Activated naive CD4-positive, alpha-beta T cell treated with anti-CD3 and anti-CD28 coated beads, Interleukin-2, amount 50 U/mL, for 16 hours (primary cell): Measurements from ENCODE around the gene MBD6.

Experiments
- DNase-seq: peaks from one replicate; pipeline ENCODE4 v3.0.0-alpha.2; 2020

Gene MBD6, protein sequence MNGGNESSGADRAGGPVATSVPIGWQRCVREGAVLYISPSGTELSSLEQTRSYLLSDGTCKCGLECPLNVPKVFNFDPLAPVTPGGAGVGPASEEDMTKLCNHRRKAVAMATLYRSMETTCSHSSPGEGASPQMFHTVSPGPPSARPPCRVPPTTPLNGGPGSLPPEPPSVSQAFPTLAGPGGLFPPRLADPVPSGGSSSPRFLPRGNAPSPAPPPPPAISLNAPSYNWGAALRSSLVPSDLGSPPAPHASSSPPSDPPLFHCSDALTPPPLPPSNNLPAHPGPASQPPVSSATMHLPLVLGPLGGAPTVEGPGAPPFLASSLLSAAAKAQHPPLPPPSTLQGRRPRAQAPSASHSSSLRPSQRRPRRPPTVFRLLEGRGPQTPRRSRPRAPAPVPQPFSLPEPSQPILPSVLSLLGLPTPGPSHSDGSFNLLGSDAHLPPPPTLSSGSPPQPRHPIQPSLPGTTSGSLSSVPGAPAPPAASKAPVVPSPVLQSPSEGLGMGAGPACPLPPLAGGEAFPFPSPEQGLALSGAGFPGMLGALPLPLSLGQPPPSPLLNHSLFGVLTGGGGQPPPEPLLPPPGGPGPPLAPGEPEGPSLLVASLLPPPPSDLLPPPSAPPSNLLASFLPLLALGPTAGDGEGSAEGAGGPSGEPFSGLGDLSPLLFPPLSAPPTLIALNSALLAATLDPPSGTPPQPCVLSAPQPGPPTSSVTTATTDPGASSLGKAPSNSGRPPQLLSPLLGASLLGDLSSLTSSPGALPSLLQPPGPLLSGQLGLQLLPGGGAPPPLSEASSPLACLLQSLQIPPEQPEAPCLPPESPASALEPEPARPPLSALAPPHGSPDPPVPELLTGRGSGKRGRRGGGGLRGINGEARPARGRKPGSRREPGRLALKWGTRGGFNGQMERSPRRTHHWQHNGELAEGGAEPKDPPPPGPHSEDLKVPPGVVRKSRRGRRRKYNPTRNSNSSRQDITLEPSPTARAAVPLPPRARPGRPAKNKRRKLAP

DNA sequence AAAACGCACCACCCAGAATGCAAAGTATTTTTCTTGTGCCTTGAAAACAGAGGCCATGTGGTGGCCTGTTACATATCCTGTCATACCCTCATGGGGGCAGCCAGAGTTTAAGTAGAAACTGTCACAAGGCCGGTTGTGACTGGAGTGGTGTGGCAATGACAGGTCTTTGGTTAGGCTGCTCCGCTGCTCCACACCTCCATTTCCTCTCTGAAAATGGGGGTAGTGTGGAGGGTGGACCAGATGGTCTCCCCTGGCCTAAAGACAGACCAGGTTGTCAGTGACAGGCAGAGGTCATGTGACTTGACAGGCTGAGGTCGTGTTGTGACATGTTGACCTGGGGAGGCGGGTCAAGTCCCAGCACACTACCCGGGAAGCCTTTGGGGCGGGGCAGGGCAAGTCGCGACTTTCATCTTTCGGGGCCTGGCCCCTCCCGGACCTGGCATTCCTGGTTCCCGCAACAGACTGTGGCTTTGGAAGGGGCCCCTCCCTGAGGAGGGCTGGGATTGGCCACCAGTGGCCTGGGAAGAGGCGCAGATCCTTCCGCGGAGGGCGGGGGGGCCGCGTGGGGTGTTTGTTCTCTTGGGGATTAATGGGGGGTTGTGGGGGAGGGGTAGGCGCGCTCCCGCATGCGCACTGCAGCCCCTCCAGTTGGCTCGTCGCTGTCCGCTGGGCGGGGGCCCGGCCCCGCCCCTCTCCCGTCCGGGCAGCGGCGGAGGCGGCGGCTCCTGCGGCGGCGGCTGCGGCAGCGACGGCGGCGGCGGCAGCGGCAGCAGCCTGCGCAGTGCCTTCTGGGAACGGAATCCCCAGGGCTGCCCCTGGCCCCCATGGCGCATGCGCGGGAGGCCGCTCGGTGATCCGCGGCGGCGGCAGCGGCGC lies at the start of gene MBD6:
Gene MBD6 (plus strand): TSS at position 814 of the 876 bp plus-strand sequence. CDS start 1,480 bp downstream, outside the sequence.
- peak; percentile 90 for DNase-seq

DNA sequence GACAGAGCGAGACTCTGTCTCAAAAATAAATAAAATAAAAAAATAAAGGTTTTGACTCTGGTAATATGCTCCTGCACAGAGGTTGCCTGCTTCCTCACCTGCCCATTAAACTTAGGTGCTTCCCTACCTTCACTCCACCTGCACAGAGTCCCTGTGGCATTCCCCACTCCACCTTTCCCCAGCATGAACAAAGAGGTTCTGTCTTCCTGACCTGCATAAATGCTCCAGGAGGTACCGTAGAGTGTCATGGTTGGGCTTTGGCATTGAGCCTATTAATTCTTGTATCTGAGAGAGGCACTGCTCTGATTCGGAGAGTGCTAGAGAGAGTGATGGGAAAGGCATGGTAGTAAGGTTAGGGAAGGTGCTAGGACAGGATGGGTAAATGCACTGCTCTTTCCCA lies 49.2 kb upstream of the MBD6 start:
- no peak for DNase-seq

DNA sequence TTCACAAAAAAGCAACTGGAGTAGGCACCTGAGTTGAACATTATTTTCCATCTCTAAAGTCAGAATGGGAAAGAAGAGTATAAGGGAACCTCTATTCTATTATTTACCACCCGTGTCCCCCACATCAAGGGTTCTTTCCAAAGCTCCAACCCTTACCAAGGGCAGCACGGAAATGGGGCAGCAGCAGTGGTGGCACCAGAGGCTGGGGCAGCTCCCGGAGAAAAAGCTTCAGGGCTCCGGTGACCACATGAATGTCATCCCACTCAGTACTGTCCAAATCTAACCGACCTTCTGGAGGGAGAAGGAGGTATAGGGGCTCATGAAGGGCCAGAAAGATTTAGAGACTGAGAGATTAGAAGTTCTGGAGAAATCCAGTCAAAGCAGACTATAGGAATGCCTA lies 48.7 kb upstream of the MBD6 start:
- DNase-seq: no peak

DNA sequence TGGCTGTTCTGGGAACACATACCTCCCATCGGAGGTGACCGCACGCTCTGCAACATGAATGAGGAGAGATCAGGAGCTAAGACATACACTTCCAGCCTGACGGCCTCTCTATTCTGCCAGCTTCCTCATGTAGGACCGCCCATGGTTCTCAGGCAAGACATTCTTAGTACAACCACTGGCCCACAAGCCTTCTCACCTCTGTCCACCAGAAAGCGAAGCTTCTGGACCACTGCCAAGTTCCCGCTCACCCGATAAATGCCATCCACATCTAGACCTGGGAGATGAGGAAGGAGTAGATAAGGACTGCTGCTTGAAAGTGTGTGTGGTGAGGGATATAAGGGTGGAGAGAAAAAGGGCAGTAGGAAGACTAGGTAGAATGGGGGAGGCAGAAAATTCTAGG lies 48.2 kb upstream of the MBD6 start:
- no peak for DNase-seq

DNA sequence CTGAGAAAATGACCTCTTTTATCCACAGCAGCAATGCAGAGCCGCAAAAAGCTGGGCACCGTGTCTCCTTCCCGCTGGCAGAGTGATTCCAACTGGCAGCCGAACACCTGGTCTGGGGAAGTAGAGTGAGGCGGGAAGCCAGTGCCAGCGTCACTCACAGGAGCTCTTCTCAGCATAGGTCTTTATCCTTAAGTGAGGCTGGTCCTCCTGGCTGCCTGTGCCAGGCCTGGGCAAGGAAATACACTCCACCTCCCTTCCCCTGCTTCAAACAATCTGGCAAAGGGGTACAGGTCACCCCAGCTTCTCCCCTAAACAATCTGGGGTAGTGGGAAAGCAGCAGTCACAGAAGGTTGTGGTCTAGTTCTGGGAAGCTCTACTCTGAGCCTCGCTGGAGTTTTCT lies 47.8 kb upstream of the MBD6 start:
- DNase-seq: no peak

DNA sequence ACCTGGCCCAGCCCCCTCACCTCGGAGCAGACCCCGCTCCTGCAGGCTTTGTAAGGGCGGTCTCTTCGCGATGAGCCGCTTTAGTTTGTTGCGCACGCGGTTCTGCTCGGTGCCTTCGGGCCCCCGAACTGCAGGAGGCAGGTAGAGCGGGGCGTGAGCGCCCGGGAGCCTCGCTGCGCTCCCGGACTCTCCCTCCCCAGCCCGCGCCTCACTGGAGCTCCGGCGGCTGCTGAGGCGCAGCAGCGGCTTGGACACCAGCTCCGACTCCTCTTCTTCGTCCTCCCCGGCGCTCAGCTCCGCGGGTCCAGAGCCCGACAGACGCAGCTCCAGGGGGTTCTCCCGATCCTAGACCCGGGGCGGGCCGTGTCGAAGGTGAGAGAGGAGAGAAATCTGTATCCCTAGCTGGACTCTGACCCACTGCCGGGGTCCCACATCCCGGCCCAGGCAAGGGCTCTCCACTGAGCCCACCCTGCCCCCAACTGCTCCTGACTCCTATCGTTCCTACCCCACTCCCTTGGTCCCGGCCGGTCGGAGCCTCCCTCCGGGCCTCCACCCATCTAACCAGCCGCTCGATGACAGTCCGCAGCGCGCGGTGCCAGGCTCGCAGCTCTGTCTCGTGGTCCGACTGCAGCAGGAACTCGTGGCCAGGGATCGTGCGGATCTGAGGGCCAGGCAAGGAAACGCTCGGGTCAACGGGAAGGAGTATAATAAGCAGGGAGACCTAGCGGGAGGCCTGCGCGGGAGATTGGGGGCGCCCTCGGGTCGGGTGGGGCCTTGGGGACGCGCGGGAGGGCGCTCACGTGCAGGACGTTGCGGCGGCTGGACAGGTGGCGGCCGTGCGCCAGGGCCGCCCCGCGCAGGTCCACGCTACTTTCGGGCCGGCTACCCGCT lies 47.1 kb upstream of the MBD6 start:
- no peak for DNase-seq

DNA sequence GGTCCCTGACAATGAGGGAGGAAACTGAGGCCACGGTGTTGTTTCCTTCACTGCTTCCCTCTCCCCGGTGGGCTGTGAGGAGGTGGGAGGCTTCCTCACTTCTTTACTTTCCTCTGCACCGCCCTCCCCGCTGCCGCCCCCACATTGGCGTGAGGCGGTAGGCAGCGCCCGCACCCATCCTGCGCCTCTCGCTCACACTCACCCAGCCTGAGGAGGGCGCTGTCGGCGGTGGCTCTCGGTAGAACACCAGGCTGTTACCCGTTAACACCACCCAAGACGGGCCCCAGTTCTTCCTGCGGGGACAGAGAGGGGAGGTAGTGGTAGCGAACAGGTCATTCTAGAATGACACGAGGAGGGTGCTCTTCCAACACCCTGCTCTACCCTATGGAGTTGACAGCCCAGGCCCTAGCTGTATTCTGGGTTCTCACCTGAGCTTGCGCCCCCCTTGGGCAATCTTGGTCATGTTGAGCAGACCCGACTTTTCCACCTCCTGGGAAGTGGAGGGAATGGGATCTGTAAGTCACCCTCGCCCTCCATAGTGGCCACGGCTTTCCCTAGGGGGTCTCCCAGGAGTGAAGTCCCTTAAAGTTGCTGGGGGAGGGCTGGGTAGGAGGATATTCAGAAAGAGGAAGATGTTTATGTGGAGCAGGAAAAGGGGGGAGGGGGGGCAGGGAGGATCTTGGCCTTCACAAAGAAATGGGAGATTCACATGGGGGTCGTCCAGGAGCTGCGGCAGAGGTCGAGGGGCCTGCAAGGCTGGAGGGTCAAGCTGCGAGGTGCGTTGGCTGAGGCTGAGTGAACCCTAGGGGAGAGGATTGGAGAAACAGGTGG lies 46.2 kb upstream of the MBD6 start:
- DNase-seq: peak; percentile 82

DNA sequence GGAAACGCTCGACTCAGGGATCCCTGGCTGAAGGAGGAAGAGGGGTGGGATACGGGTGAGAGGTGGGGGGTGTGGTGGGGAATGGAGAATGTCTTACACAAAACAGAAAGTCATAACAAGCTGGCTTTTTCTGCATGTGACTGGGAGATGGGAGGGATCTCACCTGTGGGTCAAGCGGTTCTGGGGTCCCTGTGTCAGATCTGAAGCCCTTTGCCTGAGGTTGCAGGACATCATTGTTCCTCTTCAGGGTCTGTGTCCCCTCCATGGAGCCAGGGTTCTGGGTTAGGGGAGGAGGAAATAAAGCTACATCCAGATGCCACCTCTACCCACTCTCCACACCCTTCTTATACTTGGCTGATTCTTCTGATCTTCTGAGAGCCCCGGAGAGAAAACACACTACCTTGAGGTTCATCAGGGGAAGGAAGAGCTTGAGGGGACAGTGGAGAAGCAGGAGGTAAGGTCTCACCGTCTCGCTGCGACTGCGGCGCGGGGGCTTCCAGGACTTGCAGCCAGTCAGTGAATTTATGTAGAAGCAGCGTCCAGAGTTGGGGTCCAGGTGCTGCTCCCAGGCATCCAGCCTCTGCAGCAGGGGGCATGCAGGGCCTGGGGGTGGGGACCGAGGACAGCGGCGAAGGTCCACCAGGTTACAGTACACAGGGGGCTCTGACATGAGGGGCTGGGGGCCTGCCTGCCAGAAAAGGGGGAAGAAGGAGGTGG lies 45.5 kb upstream of the MBD6 start:
- DNase-seq: no peak

DNA sequence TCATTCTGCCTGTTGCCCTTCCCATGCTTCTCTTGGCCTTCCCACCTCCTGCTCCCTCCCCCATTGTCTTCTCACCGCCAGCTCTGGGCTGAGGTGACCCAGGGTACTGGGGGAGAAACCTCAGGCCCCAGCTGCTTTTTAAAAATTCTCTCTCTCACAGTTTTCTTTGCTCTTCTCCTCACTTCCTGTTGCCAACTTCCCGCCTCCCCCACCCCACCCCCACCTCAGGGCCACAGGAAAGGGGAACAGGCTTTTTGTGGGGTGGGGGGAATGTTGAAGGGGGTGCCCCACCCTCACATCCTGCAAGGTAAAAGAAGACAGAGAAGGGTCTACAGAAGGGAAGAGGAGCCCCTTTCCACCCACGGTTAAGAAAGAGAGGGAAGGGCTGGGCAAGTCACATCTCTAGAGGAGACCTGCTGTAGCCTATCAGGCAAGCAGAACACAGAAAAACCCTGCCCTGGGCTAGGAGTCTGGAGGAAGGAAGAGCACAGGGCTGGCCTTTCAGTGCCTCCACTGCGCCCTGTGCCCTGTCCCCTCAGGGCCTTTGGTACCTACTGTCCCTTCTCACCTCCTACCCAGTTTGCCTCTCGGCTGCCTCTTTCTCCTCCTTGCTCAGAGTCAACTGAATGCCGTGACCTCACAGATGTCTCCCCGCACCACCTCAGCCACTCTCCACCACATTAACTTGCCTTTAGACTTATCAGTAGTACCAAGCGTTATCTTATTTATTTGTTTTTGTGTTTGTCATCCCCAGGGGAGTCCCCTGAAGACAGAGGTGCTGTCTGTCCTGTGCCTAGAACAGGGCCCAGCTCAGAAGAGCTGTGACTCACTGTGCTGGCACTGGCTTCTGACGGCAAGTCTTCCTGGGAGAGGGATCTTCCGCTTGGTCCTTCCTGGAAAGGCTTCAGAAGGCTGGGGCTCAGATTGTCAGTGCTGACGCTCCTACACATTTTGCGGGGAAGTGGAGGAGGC lies 44.6 kb upstream of the MBD6 start:
- DNase-seq: peak; percentile 34

DNA sequence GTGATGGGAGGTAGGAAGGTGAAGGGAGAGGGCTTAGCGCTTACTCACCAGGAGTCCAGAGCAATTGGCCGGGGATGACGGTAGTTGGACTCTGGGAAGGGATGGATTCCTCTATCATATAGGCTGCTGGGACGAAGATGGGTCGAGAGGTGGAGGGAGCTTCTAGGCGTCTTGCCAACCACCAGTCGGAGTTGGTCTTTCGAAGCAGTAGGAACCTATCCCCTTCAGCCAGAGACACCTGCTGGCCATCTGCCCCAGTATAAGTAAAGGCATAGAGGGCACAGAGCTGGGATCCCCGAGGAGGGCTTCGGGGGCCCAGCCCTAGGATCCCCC lies 43.6 kb upstream of the MBD6 start:
- no peak for DNase-seq

DNA sequence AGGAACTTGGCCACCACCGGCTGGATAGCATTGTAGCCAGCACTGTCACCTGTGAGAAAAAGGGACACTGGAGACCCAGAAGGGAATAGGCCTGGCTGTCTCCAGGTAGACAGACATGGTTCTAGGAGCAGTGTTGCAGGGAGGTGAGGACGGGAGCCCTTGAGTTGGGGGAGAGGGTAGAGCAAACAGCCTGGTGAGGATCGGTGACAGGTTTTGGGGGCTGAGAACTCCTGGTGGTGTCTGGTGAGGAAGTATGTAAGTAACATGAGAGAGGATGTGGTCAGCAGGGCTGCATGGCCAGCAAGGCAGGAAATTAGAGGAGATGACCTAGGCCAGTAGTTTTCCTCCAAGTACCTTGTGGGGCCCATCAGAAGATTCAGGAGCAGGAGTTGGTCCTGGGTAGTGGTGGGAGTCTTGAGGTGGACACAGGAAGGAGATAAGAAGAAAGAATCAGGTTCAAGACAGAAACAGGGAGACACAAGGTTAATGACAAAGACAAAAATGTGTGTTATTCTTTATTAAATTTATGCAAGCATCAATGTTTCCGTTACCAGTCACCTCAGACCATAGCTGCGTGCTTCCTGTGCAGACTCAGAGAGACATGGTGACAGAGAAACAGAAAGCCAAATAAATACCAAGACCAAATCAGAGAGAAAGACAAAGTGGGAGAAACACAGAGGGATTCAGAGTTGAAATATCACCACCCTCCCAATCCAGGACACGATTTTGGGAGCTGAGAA lies 43.1 kb upstream of the MBD6 start, which contains the start of gene ARHGAP9:
Gene ARHGAP9 (minus strand): TSS at position 491 of the 740 bp plus-strand sequence. CDS start 460 bp downstream, at position 31.
- DNase-seq: peak; percentile 54

DNA sequence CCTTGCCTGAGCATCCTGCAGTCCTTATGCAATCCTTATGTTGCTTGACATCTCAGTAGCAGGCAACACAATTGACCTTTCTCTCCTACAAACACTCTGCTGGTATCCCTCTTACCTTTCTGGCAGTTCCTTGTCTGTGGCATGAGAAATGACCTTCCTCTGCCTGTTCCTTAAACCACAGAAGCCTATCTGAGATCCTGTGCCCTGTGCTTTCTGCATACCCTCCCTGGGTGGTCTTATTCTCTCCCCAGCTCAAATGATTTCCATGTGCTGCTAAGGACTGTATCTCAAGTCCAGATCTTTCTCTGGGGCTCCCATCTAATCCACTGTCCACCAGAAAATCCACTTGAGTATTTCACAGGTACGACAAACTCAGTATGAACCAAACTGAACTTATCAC lies 41.0 kb upstream of the MBD6 start:
- no peak for DNase-seq

DNA sequence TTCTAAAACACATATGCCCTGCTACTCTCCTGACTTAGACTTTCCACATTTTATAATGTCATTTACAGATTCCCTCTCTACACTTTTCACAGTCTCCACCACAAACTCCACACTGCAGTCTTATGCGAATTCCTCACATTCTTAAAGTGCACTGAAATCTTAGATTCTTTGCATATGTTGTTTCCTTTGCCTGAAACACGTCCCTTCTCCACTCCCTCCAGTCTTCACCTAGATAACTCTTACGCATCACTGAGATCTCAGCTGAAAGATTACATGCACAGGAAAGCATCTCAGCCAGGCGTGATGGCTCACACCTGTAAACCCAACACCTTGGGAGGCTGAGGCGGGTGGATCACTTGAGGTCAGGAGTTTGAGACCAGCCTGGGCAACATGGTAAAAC lies 39.2 kb upstream of the MBD6 start:
- DNase-seq: no peak

DNA sequence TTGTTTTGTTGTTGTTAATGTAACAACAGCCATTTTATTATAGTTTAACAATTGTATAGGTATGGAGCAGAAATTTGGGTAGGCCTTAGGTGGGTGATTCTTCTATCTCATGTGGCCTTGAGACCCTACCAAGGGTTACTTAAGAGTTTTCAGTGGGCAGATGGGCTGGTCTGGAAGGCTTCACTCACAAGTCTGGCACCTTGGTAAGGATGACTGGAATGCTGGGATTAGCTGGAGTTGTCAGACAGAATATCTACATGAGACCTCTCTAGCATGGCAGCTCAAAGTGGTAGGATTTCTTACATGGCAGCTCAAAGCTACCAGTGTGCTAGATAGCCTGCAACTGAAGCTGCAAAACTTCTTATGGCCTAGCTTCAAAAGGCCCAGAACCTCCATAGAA lies 36.9 kb upstream of the MBD6 start:
- DNase-seq: no peak

DNA sequence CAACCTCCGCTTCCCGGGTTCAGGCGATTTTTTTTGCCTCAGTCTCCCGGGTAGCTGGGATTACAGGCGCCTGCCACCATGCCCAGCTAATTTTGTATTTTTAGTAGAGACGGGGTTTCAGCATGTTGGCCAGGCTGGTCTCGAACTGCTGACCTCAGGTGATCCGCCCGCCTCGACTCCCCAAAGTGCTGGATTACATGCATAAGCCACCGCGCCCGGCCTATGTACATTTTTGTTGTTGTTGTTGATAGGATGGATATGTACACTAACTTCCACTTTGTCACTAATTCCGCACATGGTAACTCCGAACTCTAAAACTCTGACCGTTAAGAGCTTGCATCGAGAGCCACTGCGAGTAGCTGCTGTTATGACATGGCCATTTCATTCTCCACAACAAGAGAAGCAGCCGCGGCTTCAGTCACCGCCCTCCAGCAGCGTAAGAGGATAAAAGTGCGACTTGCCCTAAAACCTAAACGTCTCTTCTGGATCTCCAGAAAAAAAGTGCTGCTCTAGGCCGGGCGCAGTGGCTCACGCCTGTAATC lies 35.5 kb upstream of the MBD6 start:
- no peak for DNase-seq

DNA sequence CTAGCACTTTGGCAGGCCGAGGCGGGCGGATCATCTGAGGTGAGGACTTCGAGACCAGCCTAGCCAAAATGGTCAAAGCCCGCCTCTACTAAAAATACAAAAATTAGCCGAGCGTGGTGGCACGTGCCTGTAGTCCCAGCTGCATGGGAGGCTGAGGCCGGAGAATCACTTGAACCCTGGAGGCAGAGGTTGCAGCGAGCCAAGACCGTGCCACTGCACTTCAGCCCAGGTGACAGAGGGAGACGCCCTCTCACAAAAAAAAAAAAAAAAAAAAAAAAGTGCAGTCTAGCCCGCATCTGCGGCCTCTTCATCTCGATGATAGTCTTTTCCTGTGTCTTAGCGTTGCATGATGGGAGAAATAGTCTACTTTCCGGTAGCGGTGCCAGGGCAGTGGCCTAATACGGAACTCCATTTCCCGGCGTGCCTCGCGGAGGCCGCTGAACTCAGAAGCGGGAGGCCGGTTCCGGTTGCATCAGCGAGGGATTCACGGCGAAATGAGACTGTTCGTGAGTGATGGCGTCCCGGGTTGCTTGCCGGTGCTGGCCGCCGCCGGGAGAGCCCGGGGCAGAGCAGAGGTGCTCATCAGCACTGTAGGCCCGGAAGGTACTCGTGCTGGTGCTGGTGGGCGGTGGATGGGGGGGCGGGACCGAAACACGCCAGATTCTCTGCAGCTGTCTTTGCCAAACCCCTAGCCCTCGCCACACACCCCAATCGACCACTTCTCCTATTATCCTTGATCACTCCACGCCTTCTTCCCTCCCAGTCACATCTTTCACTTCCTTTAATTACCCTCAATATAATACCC lies 34.8 kb upstream of the MBD6 start, which contains the start of gene MARS1:
Gene MARS1 (plus strand): TSS at position 472 of the 805 bp plus-strand sequence. CDS start 23 bp downstream, at position 495.
- peak; percentile 94 for DNase-seq
